HCT116 (cell line): ENCODE data around the gene ACOT8.

ENCODE experiments used
- CTCF ChIP-seq, 3 experiments: fragments of 200-600 bp in 1 of 3; sonication (generic) in 1 of 3; IDR thresholded peaks in 2 of 3; conservative IDR thresholded peaks in 1 of 3; 2 replicates each; pipeline ENCODE4 v1.5.1; 2012 to 2017; ENCODE audit warnings: low read depth in 2 of 3, low read length in 2 of 3, antibody characterized with exemption in 1 of 3, borderline replicate concordance in 1 of 3, control low read depth in 1 of 3, mild to moderate bottlenecking in 1 of 3, mixed read lengths in 1 of 3, mixed run types in 1 of 3, moderate library complexity in 1 of 3; ENCODE audit not compliant: insufficient read depth in 1 of 3
- POLR2AphosphoS5 ChIP-seq: IDR thresholded peaks from 2 replicates; pipeline ENCODE4 v1.6.1; 2011; ENCODE audit warnings: mild to moderate bottlenecking, low read depth, low read length, moderate library complexity
- SIN3A ChIP-seq: IDR thresholded peaks from 2 replicates; pipeline ENCODE4 v1.6.1; 2012; ENCODE audit warnings: low read depth

DNA sequence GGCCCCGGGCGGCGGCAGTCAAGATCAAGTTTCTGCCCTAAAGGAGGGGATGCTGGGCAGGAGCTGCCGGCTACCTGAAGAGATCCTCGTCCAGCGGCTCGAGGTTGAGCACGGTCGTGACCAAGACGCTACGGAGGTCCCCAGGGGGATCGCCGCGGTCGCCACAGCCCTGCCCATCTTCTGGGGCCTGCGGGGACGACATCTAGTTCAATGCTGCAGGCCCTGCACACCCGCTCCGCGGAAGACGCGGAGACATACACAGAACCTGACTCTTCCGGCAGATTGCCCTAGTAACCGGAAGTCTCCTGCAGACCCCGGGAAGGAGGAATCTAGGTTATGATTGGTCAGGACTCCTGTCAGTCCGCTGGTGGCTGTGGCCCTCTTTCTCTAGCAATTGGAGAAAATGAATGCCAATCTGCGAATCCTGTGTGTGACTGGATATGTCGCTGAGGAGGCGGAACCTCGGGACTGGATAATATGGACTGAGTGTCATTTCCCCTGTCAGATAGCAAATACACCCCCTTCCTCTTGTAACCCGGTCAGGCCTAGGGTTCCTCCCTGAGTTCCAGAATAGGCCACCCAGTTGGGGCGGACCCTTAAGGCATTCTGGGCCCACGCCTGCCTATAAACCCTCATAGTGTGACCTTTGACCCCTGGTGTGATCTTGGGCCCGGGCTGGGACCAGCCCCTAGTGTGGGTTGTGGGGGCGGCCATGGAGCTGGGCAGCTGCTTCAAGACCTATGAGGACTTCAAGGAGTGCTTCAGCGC is at the start of gene ACOT8, which contains the start of gene ZSWIM3:
- TF ChIP-seq CTCF (IDR thresholded peaks at IDR 0.05 in 2 of 3, conservative IDR thresholded peaks at IDR 0.05 in 1 of 3; ENCODE audit: borderline replicate concordance in 1 of 3, insufficient read depth in 1 of 3, low read depth in 2 of 3, low read length in 2 of 3) (no peak), SIN3A (peak; percentile 57; the same call in 1 of the 2 replicates), POLR2AphosphoS5 (peak; percentile 86)
